Measurements from ENCODE around the gene CCDC12. TPM values are rescaled to one million over a fixed set of nuclear protein-coding genes. Genes with fewer than 3 reads are reported as not detected.
A peak's percentile ranks its signal among the peaks of the same experiment; 100 is the strongest.

CCDC12 gene
- total RNA-seq, 1 donor from 2014 or later, result 35.6 TPM

DNA sequence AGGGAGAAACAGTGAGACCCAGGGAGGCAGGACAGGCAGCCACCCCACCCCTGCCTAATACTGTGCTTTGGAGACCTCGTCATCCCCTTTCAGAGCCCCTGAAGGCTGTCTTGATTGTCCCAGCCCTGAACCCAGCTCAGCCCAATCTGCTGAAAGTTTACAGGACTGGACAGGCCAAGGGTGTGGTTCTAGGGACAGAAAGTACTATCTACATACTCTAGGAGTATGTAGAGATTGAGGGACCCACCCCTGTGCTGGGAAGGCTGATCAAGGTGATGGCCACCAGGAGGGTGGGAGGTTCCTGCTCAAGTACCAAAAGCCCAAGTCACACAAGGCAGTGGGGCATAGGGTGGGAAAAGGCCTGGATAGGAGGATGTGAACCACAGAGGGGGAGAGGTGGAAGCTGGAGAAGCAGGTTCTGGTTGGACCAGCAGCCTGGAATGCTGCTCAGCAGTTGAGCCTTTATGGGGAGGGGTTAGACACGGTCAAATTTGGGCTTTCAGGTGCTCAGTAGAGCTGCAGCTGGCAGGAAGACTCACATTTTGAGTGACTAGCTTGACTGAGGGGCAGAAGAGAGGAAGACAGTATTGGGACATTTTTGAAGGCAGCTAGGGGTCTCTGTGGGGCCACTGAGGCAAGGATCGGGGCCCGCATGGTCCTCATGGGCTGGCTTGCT, 9.6 kb upstream of the CCDC12 start:
- no peak for DNase-seq (ENCODE audit: low spot score)
- intact Hi-C loops (cut with DNase I), result no loop called here

DNA sequence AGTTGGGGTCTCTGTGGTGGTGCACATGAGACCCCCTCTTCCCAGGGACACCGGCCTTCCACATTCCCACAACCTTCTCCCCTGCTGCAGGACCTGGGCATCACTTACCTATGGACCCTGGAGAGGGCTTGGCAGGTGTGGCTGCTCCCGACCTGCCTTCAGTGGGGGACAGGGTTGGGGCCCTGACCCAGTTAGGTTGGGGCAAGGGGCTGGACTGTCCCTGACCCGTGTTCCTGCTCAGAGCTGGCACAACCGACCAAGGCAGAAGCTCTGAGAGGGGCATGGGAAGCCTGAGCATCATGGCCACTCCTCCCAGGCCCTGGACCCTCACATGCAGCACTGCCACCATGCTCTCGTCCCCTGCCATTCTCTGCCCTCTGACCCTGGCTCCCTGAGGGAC, 9.0 kb upstream of the CCDC12 start:
- intact Hi-C loops (cut with DNase I), result no loop called here
- DNase-seq (ENCODE audit: low spot score), result no peak

DNA sequence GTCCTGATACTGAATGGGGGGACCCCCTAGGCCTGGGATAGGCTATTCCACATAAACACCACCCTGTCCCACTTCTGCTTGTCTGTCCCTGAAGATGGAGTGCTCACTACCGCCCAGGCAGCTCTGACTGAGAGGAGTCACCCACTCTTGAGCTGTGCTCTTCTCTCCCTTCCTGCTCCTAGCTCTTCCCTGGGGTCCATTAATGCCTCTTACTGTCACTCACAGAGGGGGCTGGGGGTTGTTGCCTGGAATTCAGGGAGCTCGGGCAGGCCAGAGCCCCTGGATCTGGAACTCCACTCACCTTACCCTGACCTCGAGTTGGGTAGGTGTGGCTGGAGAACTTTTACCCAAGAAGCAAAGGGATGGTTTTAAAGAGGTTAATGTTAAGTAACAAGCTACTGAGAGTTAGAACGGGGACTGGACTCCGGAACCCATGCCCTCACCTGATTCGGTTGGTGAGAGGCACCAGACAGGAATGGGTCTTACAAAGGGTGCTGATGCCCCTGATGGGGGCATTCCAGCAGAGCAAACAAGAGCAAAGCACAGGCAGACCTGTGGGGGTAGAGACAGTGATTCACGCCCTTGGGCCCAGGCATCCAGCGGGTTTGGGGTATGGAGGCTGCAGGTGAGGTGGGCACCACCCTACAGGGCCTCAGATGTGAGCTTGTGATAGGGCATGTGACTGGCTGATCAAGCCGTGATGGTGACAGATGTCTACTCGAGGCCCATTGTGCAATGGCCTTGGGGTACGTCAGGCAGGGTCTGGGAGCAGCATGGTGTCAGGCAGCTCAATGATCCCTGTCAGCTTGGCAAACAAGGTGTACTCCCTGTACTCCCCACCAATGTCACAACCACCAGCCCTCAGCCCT, 8.3 kb upstream of the CCDC12 start:
- DNase-seq (ENCODE audit: low spot score), result no peak
- intact Hi-C loops (cut with DNase I), result no loop called here

DNA sequence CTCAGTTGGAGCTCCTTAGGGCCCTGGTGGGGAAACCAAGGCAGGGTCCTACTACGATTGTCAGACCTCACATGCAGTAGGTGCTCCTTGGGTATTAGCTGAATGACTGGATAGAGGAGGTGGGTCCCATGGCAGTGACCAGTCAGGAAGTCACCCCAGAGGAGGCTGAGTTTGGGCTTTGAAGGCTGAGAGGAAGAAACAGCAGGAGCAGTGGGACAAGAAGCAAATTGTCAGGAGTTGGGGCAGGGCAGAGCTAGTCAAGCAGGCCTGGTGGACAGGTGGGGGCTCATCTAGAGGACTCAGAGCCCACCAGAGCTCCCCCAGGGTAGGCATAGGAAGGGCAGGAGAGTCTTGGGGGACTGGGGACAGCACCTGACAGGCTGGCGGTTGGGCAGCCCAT, 6.0 kb upstream of the CCDC12 start:
- DNase-seq (ENCODE audit: low spot score), result no peak

DNA sequence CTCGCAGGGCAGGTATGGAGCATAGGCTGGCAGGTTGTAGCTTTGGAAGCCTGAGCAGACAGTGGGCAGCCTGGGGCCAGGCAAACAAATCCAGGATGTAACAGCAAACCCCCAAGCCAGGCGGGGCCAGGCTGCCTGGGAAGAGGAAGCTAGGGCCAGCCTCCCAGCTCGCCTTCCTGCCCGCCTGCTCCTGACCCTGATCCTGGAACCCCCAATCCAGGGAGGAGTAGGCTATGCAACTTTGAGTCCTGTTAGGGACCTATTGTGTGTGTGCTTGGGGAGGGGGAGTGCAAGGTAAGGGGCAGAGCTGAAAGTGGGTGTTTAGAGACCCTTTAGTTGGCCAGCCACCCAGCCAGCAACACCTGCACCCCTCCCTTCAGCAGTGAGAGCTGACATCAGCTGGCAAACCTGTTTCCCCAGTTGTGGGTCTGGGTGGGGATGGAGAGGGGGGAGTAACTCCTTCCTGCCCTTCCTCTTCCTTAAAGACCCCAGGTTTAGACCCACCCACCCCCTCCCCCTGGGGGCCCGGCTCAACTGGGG, 5.5 kb upstream of the CCDC12 start:
- DNase-seq (ENCODE audit: low spot score), result peak; percentile 84
- intact Hi-C loops (cut with DNase I), result no loop called here

More for the DNA sequence above, 6.0 kb upstream of the CCDC12 start:
- intact Hi-C loops (cut with DNase I), result no loop called here

DNA sequence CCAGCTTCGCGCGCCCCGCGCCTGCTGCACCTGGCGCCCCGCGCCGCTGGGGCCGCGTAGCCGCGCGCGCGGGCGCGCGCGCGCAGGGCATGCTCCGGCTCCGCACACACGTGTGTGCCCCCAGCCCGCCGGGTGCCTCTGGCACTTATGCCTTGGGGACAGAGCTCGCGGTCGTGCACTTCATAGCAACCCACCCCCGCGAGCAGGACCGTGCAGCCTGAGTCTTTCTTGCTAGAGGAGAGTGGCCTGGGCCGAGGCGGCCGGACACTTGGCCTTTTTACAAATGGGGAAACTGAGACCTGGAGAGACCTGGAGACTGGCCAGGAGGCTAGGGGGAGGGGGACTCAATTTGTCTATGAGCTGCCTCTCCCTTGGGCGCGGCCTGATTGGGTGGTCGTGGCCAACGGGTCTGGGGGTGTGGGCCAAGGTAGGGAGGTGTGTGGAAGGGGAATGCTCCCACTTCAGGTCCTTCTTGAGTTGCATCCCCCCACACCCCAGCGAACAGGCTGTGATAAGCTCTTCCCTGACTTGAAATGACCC, 3.5 kb upstream of the CCDC12 start:
- intact Hi-C loops (cut with DNase I), result loop anchor here (2.0 to 10.0 kb wide), 2 partner anchors 45 to 185 kb away; partner anchors contain the start of gene SETD2
- peak; percentile 74 for DNase-seq (ENCODE audit: low spot score)

DNA sequence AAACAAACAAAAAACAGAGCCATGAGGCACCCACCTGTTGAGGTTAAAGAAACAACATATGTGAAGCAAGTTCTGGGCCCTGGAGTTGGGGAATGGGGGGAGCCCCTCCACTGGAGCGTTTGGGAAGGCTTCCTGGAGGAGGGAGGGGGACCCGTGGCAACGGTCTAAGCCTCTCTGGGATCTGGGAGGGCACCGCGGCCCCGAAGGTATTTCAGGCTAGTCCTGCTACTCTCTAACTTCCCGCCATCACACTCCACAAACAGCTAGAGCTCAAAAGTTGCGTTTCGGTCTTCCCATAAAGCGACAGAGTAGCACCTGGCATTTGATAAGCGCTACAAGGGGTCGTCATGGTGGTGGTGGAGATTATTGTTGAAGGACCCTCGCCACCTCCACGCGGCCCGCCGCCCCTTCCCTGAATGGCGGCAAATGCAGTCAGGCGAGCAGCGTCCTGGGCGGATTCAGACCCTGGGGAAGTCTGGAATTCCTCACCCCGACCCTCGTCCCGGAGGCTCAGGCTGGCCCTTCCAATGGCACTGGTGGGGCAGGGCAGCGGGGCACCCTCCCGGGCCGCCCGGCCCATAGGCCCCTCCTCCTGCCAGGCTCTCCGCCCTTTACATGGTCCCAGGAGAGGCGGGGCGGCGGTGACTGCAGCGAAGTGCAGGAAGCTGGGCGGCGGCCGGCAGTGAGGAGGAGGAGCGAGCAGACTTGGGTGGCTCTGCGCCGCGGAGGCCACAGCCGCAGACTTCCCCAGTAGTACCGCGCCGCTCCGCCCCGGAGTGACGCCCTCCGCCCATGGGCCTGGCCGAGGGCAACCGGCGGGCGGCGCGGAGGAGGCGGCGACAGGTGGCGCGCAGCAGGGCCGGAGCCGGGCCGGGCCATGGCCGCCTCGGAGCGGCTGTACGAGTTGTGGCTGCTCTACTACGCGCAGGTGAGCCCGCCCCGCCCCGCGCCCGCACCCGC, 2.7 kb upstream of the CCDC12 start, which contains the start of gene NBEAL2:
Gene NBEAL2 (plus strand): TSS at position 682 of the 960 bp plus-strand sequence. CDS start 196 bp downstream, at position 878.
- intact Hi-C loops (cut with DNase I), result loop anchor here (2.0 to 10.0 kb wide), 2 partner anchors 44 to 186 kb away; partner anchors contain the start of gene SETD2
- DNase-seq (ENCODE audit: low spot score), result peak; percentile 99

DNA sequence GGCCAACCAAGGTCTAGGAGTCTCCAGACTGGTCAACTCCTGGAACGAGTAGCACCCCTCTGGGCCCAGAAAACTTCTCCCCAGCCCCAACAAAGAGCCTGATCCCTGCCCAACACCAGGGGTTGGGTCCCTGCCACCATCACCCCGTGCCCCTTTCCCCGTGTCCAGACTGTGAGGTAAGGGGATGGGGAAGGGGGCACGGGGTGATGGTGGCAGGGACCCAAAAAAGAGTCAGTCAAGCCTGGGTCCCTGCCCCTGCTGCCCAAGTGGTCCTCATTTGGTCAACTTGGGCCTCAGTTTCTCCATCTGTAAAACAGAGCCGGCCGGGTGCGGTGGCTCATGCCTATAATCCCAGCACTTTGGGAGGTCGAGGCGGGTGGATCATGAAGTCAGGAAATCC, 1.8 kb upstream of the CCDC12 start:
- DNase-seq (ENCODE audit: low spot score), result peak; percentile 51
- intact Hi-C loops (cut with DNase I), result loop anchor here (2.0 to 10.0 kb wide), 2 partner anchors 44 to 186 kb away; partner anchors contain the start of gene SETD2

DNA sequence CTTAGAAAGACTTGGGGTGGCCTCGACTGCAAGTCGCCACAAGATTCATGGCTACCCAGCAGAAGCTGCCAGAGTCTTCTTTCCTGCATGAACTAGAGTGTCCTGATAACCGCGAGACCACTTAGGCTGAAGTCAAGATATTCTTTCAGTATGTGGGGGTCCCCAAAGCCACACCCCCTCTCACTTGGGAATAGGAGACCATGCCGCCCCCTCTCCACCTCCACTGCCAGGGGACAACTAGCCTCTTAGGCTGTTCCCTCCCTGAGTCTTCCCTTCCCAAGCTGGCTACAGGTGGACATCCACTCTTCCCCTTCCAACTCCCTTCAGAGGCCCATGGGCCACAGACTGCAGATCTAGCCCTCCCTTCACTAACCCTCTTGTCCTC, 1.3 kb upstream of the CCDC12 start:
- DNase-seq (ENCODE audit: low spot score), result peak; percentile 38
- intact Hi-C loops (cut with DNase I), result loop anchor here (2.0 to 10.0 kb wide), 3 partner anchors 29 to 187 kb away; partner anchors contain the start of gene SETD2

DNA sequence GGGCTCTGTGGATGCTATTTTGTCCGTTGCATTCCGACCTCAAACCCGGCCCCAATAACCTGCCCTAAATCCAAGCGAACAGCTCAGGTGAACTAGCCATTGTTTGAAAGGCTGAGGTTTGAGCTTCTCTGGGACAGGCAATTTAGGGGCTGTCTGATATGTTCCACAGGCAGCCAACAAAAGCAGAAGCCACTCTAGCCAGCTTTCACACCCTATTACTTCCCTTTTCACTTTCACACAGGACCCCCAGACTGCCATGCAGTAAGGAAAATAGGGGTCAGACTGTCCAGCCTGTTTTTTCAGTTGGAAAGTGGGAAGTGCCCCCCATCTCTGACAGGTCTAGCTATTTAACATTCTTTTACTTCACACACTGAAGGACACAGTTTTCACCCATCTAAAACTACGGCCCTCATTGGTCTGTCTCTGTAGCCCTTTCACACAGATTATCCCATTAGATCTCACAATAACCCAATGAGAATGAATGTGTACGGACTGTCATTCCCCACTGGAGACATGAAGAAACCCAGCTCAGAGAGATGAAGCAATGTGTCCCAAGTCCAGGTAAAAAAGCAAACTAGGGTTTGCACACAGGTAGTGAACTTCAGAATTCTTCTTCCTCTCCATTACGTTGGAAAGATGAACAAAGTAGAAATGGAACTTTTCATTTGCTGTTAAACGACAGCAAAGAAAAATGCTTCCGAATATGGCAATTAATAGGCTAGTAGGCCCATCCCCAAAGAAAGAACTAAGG, 1.9 kb downstream of the CCDC12 start:
- intact Hi-C loops (cut with DNase I), result loop anchor here (10.0 kb wide), 1 partner anchor 190 kb away; the partner anchor contains the start of gene SETD2
- DNase-seq (ENCODE audit: low spot score), result peak; percentile 17

DNA sequence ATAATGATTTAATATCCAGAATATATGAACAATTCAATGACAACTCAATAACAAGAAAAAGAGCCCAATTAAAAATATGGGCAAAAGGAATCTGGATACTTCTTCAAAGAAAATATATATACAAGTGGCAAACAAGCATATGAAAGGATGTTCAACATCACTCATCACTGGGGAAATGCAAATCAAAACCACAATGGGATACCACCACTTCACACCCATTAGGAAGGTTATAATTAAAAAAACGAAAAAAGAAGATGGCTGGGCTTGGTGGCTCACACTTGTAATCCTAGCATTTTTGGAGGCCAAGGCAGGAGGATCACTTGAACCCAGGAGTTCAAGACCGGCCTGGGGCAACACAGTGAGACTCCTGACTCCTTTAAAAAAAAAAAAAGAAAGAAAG, 4.1 kb downstream of the CCDC12 start:
- intact Hi-C loops (cut with DNase I), result loop anchor here (10.0 kb wide), 1 partner anchor 192 kb away; the partner anchor contains the start of gene SETD2
- no peak for DNase-seq (ENCODE audit: low spot score)

DNA sequence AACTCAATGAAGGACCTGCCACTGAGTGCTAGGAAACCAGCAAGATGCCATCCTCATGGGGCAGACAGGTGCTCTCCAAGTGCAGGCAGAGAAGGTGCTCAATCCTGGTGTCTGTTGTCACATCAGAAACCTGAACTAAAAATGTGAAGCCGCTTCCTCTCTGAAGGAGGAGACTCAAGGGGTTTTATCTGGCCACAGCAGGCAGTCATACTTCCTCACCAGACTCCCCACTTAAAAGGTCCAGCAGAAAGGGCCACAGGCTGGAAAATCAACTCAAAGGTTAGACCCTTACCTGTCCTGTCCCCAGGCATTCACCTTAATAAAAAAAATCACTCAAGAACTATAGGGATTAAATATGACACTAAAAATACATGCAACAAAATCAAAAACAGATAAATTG, 4.8 kb downstream of the CCDC12 start:
- intact Hi-C loops (cut with DNase I), result loop anchor here (10.0 kb wide), 1 partner anchor 193 kb away; the partner anchor contains the start of gene SETD2
- DNase-seq (ENCODE audit: low spot score), result peak; percentile 20

DNA sequence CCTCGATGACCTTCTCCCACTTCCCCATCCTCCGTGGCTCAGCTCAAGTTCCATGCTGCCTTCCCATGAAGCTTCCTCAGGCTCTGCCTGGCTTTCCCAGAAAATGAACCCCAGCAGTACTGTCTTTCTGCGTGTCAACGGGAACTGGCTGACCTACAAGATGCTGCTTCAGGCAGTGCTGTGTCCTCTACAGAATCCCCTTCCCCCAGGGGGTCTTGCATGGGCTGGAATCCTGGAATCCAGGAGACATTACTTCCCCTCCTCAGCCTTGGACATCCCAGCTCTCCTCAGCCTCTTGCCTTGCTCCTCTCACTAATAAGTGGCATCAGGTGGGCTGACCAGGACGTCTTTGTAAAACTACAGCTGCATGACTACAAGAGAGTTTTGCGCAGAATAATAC, 5.4 kb downstream of the CCDC12 start:
- intact Hi-C loops (cut with DNase I), result loop anchor here (10.0 kb wide), 1 partner anchor 194 kb away; the partner anchor contains the start of gene SETD2
- peak; percentile 70 for DNase-seq (ENCODE audit: low spot score)

DNA sequence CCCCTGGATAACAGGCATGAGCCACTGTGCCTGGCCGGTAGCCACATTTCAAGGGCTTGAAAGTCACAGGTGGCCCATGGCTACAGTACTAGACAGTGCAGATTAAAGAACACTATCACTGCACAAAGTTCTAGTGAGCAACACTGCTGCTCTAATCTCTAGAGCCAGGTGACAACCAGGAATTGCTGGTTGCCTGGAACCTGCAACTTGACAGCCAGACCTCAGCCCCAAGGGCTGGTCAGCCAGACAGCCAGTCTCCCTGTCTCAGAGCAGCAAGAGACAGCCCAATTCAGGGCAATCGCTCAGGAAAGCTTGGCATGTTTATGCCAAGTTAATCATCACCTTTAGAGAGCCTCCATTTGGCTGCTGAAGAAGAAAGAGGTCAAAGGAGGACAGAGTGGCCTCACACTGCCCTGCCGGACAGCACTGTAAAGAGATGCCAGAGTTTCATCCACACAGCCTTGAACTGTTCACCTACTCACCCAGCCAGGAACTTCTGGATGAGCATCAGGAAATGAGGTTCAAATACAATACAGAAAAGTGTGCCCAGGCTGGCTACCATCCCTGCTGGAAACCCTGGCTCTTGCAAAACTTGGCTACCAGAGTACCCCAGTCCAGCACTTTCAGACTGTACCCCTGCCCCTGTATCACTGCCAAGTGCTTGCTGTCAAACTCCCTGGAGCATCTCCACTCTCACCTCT, 6.0 kb downstream of the CCDC12 start:
- DNase-seq (ENCODE audit: low spot score), result no peak
- intact Hi-C loops (cut with DNase I), result loop anchor here (10.0 kb wide), 1 partner anchor 194 kb away; the partner anchor contains the start of gene SETD2

DNA sequence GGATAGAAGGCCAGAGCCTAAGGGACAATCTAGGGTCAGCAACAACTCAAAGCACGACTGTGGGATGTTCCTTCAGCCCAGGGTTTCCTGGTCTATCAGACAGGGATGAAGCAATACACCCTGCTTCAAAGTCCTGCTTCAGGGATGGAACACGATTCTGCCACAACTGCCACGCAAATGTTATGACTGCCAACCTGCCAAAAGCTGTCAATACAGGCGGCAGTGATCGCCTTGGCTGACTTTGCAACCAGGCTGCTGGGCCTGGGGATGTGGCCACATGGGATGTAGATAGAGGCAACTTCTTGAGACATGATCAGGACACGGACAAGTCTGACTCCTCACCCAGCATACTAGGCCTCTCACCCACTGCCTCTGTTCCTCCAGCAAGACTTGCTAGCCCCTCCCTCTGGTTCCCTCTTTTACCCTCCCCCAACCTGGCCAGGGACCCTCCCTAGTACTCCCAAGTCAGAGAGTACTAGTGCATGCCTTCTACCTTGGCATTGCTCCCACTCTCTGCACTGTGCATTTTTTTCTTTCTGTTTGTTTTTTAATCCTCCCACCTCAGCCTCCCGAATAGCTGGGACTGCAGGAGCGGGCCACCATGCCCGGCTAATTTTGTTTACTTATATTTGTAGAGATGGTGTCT, 7.6 kb downstream of the CCDC12 start:
- intact Hi-C loops (cut with DNase I), result no loop called here
- no peak for DNase-seq (ENCODE audit: low spot score)

DNA sequence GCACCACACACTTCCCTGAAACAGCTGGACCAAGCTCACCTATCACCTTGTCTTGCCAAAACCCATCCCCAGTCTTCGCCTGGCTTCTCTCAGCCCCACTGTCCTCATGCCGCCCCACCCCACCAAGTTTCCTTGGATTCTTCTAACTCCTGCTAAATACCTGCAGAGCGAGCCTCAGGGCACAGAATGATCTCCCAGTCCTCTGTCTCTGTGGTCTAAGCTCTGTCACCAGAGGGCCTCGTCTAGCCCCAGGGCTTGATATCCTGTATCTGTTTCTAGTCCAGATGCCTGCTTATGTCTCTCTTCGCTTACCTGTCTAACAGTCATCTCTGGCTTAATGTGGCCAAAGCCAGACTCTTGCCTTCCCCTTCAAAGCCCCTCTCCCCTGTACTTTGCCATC, 9.7 kb downstream of the CCDC12 start:
- intact Hi-C loops (cut with DNase I), result no loop called here
- DNase-seq (ENCODE audit: low spot score), result no peak

DNA sequence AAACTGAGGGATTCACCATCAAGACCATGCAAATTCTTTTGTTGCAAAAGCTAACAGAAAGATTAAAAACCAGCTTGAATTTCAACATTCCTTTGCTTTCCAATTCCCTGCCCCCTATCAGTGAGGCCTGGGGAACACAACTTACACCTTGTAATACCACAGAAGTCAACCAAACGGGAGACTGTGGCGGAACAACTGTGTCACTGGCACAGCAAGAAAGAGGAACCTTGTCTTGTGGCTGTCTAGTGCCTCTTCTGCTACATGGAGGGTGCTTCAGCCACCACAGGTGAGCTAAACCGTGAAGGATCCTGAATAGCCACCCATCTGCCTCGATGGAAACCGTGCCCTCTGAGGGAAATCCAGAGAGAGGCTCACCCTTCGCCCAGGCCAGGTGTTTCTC, 11.4 kb downstream of the CCDC12 start:
- intact Hi-C loops (cut with DNase I), result no loop called here
- DNase-seq (ENCODE audit: low spot score), result no peak
